Small intestine (tissue), 16 donors: ENCODE data around the gene PCAT6. TPM values are rescaled to one million over a fixed set of nuclear protein-coding genes. Genes with fewer than 3 reads are reported as not detected.

Experiments
- DNase-seq, 2 donors: peaks; one replicate each; pipeline versions ENCODE4 v3.0.0 to v3.0.0-alpha.2; 2013
- FAIRE-seq: peaks from 2 replicates; lab custom pipeline; 2012; peaks lifted over from hg19 to GRCh38; lab: Jason Lieb, UNC
- H3K27ac ChIP-seq, 3 donors: one replicate each; pipeline ENCODE4 v1.5.1; 2013; ENCODE audit warnings: low read length in 2 of 3, mild to moderate bottlenecking in 2 of 3, control low read depth in 1 of 3, inconsistent platforms in 1 of 3, low read depth in 1 of 3, moderate library complexity in 1 of 3
- H3K27me3 ChIP-seq, 3 donors: one replicate each; pipeline ENCODE4 v1.6.1; 2013; ENCODE audit warnings: low read length in 3 of 3, inconsistent platforms in 1 of 3; ENCODE audit not compliant: control insufficient read depth in 3 of 3, insufficient read depth in 3 of 3
- H3K36me3 ChIP-seq, 3 donors: one replicate each; pipeline ENCODE4 v1.6.1; 2013; ENCODE audit warnings: low read length in 3 of 3, inconsistent platforms in 1 of 3, low read depth in 1 of 3, mild to moderate bottlenecking in 1 of 3, moderate library complexity in 1 of 3; ENCODE audit not compliant: control insufficient read depth in 3 of 3, insufficient read depth in 2 of 3
- H3K4me1 ChIP-seq, 3 donors: one replicate each; pipeline ENCODE4 v1.6.1; 2013; ENCODE audit warnings: low read length in 2 of 3, inconsistent platforms in 1 of 3, low read depth in 1 of 3, mild to moderate bottlenecking in 1 of 3, moderate library complexity in 1 of 3; ENCODE audit not compliant: control insufficient read depth in 3 of 3, insufficient read depth in 2 of 3
- H3K4me3 ChIP-seq, 3 donors: one replicate each; pipeline ENCODE4 v1.5.1; 2013; ENCODE audit warnings: low read length in 3 of 3, control low read depth in 1 of 3, inconsistent platforms in 1 of 3, low read depth in 1 of 3, mild to moderate bottlenecking in 1 of 3, moderate library complexity in 1 of 3
- H3K9me3 ChIP-seq, 2 donors: one replicate each; pipeline ENCODE4 v1.6.1; 2013; ENCODE audit warnings: low read depth in 1 of 2, low read length in 1 of 2; ENCODE audit not compliant: control insufficient read depth in 2 of 2, insufficient read depth in 1 of 2
- WGBS, 3 donors: extraction: QIAGEN DNeasy Blood & Tissue Kit; methylation state at CpG; one replicate each; pipeline ENCODE4 v1.1.7; 2013; 5-methylcytosine and 5-hydroxymethylcytosine counted together
- long read RNA-seq, 10 donors: transcript quantifications; one replicate each; lab custom pipeline, GENCODE V29; 2026
- polyA plus RNA-seq, 4 donors: library from polyadenylated mRNA; stranded (reverse) in 3 of 4; unstranded in 1 of 4; fragments of 200-250 nt in 3 of 4; fragments of 120-200 nt in 1 of 4; gene quantifications; one replicate each; pipeline versions ENCODE4 v1.2.1 to v1.2.3, GENCODE V29; 2013
- donor health status: healthy with polysubstance abuse.
- donor health status: control.
- donor health status: control.
- donor health status: Bipolar disorder and iron deficiency.
- donor health status: healthy.

Gene PCAT6
- 1 to 10 TPM; 1.2 to 2.1 (median 1.6) TPM for polyA plus RNA-seq
- long read RNA-seq, donor 1: 0 reads
- long read RNA-seq, donor 2: 0 reads
- long read RNA-seq, donor 3: 0 reads
- long read RNA-seq, donor 4: 0 reads
- long read RNA-seq, donor 5: 0 reads
- long read RNA-seq, donor 6: 0 reads
- long read RNA-seq, donor 7: 0 reads
- long read RNA-seq, donor 8, partial matches to known transcripts: 0 of 1 reads
- long read RNA-seq, donor 8, other reads (novel, unspliced or antisense): 0 of 1 reads
- long read RNA-seq, donor 9: 0 reads
- long read RNA-seq, donor 10: 0 reads

GRCh38 chr1:202810615-202811295, at the start of gene PCAT6:
Gene PCAT6, plus strand, starts transcription at chr1:202810954.
- Histone ChIP-seq H3K36me3 (no peaks in the 10 kb centered on the region), H3K27ac (peak within 1 kb of the TSS; percentile 58 to 84 (median 83)), H3K4me1 (peaks cover 0 to 26% (median 4%) of the 10 kb centered on the region in 3 donors), H3K27me3 (peaks cover 0 to 17% (median 0%) of the 10 kb centered on the region in 3 donors), H3K9me3 (no peaks in the 10 kb centered on the region), H3K4me3 (peak within 1 kb of the TSS; percentile 70 to 82 (median 70))
- WGBS, 3 donors: 0 to 1% (median 1%) methylated on average over 53 of the region's 53 CpGs
- DNase-seq: peak; percentile 95 to 97
- no peak for FAIRE-seq

- Histone ChIP-seq H3K27me3 (no peaks in the 10 kb centered on the region), H3K9me3 (no peaks in the 10 kb centered on the region), H3K27ac (no peak overlapping the region), H3K4me1 (no peaks in the 10 kb centered on the region), H3K36me3 (peaks cover 9 to 27% (median 10%) of the 10 kb centered on the region in 3 donors), H3K4me3 (no peak overlapping the region)
- no peak for FAIRE-seq
- no peak for DNase-seq
- 60 to 65% (median 65%) methylated on average over 2 of the region's 2 CpGs for WGBS, 3 donors
These were observed 48.7 kb upstream of the PCAT6 start for GRCh38 chr1:202762019-202762418.

GRCh38 chr1:202765721-202766120, 45.0 kb upstream of the PCAT6 start:
- H3K9me3 ChIP-seq: no peaks in the 10 kb centered on the region
- no peak overlapping the region for H3K27ac ChIP-seq
- H3K4me3 ChIP-seq: no peak overlapping the region
- FAIRE-seq: no peak
- peaks cover 6 to 23% (median 9%) of the 10 kb centered on the region in 3 donors for H3K36me3 ChIP-seq
- H3K27me3 ChIP-seq: no peaks in the 10 kb centered on the region
- no peaks in the 10 kb centered on the region for H3K4me1 ChIP-seq
- no peak for DNase-seq
- 97 to 100% (median 100%) methylated on average over 1 of the region's 1 CpG for WGBS, 3 donors

- Histone ChIP-seq H3K36me3 (peaks cover 9 to 40% (median 9%) of the 10 kb centered on the region in 3 donors), H3K27me3 (no peaks in the 10 kb centered on the region), H3K4me3 (no peak overlapping the region), H3K9me3 (no peaks in the 10 kb centered on the region), H3K27ac (no peak overlapping the region), H3K4me1 (no peaks in the 10 kb centered on the region)
- DNase-seq: no peak
- no peak for FAIRE-seq
- 93 to 97% (median 97%) methylated on average over 2 of the region's 2 CpGs for WGBS, 3 donors
These were observed 40.6 kb upstream of the PCAT6 start for GRCh38 chr1:202770135-202770534.

GRCh38 chr1:202781180-202781579, 29.6 kb upstream of the PCAT6 start:
- H3K27me3 ChIP-seq: no peaks in the 10 kb centered on the region
- 42 to 66% (median 48%) methylated on average over 4 of the region's 4 CpGs for WGBS, 3 donors
- DNase-seq (no peak), FAIRE-seq (no peak)
- no peak overlapping the region for H3K4me3 ChIP-seq
- no peak overlapping the region for H3K27ac ChIP-seq
- H3K4me1 ChIP-seq: no peaks in the 10 kb centered on the region
- no peaks in the 10 kb centered on the region for H3K9me3 ChIP-seq
- H3K36me3 ChIP-seq: peaks cover 0 to 5% (median 0%) of the 10 kb centered on the region in 3 donors

GRCh38 chr1:202786804-202787203, 23.9 kb upstream of the PCAT6 start:
- Histone ChIP-seq H3K4me1 (peaks cover 0 to 4% (median 3%) of the 10 kb centered on the region in 3 donors), H3K9me3 (no peaks in the 10 kb centered on the region), H3K27ac (no peak overlapping the region), H3K36me3 (no peaks in the 10 kb centered on the region), H3K27me3 (no peaks in the 10 kb centered on the region), H3K4me3 (no peak overlapping the region)
- FAIRE-seq (no peak), DNase-seq (no peak)
- WGBS, 3 donors: 80 to 86% (median 85%) methylated on average over 4 of the region's 4 CpGs

GRCh38 chr1:202788800-202789199, 22.0 kb upstream of the PCAT6 start:
- peak; percentile 15 to 38 for DNase-seq
- H3K27me3 ChIP-seq: no peaks in the 10 kb centered on the region
- H3K4me1 ChIP-seq: peaks cover 2 to 6% (median 3%) of the 10 kb centered on the region in 3 donors
- no peak overlapping the region for H3K4me3 ChIP-seq
- WGBS, 3 donors: 16 to 59% (median 29%) methylated on average over 3 of the region's 3 CpGs
- H3K36me3 ChIP-seq: no peaks in the 10 kb centered on the region
- H3K9me3 ChIP-seq: no peaks in the 10 kb centered on the region
- no peak overlapping the region for H3K27ac ChIP-seq
- FAIRE-seq: no peak

- no peak overlapping the region for H3K27ac ChIP-seq
- 47 to 67% (median 59%) methylated on average over 4 of the region's 4 CpGs for WGBS, 3 donors
- FAIRE-seq (no peak), DNase-seq (peak; percentile 7 to 41)
- no peaks in the 10 kb centered on the region for H3K27me3 ChIP-seq
- H3K4me3 ChIP-seq: no peak overlapping the region
- H3K9me3 ChIP-seq: no peaks in the 10 kb centered on the region
- H3K36me3 ChIP-seq: peaks cover 0 to 4% (median 0%) of the 10 kb centered on the region in 3 donors
- peaks cover 2 to 6% (median 3%) of the 10 kb centered on the region in 3 donors for H3K4me1 ChIP-seq
These were observed 19.5 kb upstream of the PCAT6 start for GRCh38 chr1:202791077-202791747.
